Neural progenitor cell (in vitro differentiated cells): ENCODE results near the gene HSPG2.

Source experiments
- EZH2 ChIP-seq: fragments of 200-600 bp; sonication (generic); IDR thresholded peaks from 2 replicates; pipeline ENCODE4 v1.6.1; 2017; ENCODE audit warnings: antibody characterized with exemption, mild to moderate bottlenecking, moderate library complexity
- EZH2phosphoT487 ChIP-seq: fragments of 200-600 bp; sonication (generic); IDR thresholded peaks from 2 replicates; pipeline ENCODE4 v1.6.1; 2017; ENCODE audit warnings: antibody characterized with exemption
- TF ChIP-seq, protein P1 (sequence below): fragments of 200-600 bp; sonication (generic); IDR thresholded peaks from 2 replicates; pipeline ENCODE4 v1.5.1; 2017; ENCODE audit warnings: antibody characterized with exemption, mild to moderate bottlenecking

- TF ChIP-seq, protein P1, sequence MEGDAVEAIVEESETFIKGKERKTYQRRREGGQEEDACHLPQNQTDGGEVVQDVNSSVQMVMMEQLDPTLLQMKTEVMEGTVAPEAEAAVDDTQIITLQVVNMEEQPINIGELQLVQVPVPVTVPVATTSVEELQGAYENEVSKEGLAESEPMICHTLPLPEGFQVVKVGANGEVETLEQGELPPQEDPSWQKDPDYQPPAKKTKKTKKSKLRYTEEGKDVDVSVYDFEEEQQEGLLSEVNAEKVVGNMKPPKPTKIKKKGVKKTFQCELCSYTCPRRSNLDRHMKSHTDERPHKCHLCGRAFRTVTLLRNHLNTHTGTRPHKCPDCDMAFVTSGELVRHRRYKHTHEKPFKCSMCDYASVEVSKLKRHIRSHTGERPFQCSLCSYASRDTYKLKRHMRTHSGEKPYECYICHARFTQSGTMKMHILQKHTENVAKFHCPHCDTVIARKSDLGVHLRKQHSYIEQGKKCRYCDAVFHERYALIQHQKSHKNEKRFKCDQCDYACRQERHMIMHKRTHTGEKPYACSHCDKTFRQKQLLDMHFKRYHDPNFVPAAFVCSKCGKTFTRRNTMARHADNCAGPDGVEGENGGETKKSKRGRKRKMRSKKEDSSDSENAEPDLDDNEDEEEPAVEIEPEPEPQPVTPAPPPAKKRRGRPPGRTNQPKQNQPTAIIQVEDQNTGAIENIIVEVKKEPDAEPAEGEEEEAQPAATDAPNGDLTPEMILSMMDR = no peak
- TF ChIP-seq EZH2 (no peak), EZH2phosphoT487 (no peak)
Observed at GRCh38 chr1:21836010-21836409, 101.1 kb downstream of the HSPG2 start.
